ENCODE measurements around the gene ENPP3. TPM values are rescaled to one million over a fixed set of nuclear protein-coding genes. Genes with fewer than 3 reads are reported as not detected.

ENPP3 gene
- total RNA-seq, 1 donor from 2014 or later, result 16.3 TPM

DNA sequence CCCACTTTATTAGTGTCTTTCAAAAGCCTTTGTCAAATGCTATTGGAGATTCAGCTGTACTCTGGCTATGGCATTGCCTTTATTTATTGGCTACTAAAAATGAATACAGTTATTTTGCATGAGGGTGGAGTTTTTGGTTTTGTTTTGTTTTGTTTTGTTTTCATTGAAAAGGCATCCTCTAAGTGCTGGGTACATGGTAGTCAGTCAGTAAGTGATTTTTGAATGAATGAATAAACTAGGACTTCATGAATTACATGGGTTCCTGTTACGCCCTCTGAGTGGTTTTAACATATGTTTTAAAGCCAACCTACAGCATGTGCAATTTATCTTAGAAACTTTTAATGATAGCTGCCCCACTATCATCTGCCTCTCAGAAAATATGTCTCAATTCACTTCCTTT lies 131.9 kb downstream of the ENPP3 start:
- Mint-ChIP-seq H3K27ac (no peak overlapping the region), H3K4me3 (ENCODE audit: low read depth) (no peak overlapping the region), H3K9me3 (no peaks in the 10 kb centered on the region), H3K36me3 (ENCODE audit: low read depth) (no peaks in the 10 kb centered on the region), H3K4me1 (ENCODE audit: low read depth) (peaks cover 1% of the 10 kb centered on the region), H3K27me3 (ENCODE audit: low read depth) (peaks cover 34% of the 10 kb centered on the region)
- DNase-seq (ENCODE audit: low spot score), result no peak
- intact Hi-C loops (cut with micrococcal nuclease), result no loop called here

DNA sequence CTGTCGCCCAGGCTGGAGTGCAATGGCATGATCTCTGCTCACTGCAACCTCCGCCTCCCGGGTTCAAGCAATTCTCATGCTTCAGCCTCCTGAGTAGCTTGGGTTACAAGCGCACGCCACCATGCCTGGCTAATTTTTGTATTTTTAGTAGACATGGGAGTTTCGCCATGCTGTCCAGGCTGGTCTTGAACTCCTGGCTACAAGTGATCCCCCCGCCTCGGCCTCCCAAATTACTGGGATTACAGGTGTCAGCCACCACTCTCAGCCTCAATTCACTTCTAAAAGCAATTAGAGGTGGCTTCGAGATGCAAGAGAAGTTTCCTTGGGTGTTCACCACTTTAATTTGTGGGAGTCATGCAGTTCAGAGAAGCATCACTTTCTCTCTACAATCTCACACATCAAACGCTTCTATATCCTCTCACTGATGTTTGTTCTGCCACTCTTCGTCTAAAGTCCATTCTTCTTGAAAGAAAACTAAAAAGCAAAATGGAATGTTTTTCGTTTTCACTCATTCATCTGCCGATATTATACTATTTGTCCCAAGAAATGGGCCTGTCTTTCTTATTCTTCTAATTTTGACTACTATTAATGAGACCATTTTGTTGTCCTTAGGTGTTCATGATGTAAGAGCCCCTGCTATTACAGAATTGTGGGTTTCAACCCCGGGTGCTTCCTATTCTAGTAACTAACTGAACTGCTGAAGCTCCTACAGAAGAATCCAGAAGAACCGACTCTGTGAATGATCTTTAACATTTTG lies 132.5 kb downstream of the ENPP3 start:
- H3K4me3 Mint-ChIP-seq (ENCODE audit: low read depth), result no peak overlapping the region
- intact Hi-C loops (cut with micrococcal nuclease), result no loop called here
- no peaks in the 10 kb centered on the region for H3K9me3 Mint-ChIP-seq
- no peaks in the 10 kb centered on the region for H3K36me3 Mint-ChIP-seq (ENCODE audit: low read depth)
- H3K4me1 Mint-ChIP-seq (ENCODE audit: low read depth), result peaks cover 1% of the 10 kb centered on the region
- DNase-seq (ENCODE audit: low spot score), result no peak
- peaks cover 31% of the 10 kb centered on the region for H3K27me3 Mint-ChIP-seq (ENCODE audit: low read depth)
- no peak overlapping the region for H3K27ac Mint-ChIP-seq

DNA sequence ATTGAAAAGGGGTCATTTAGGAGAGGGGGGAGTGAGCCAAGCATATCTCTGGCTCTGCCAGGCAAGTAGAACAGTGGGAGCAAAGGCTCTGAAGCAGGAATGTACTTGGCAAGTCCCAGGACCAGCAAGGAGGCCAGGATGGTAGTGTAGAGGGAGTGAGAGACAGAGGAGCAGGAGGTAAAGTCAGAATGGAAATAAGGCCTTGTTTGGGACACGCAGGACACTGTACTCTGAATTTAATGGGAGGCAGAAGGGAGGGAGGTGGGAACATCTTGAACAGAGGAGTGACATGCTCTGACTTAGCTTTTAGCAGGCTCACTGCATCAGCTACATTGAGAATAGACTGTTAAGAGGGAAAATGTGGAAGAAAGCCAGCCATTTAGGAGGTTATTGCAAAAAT lies 133.7 kb downstream of the ENPP3 start:
- H3K27ac Mint-ChIP-seq, result no peak overlapping the region
- H3K27me3 Mint-ChIP-seq (ENCODE audit: low read depth), result peaks cover 27% of the 10 kb centered on the region
- H3K9me3 Mint-ChIP-seq, result no peaks in the 10 kb centered on the region
- DNase-seq (ENCODE audit: low spot score), result no peak
- intact Hi-C loops (cut with micrococcal nuclease), result no loop called here
- no peaks in the 10 kb centered on the region for H3K4me1 Mint-ChIP-seq (ENCODE audit: low read depth)
- no peaks in the 10 kb centered on the region for H3K36me3 Mint-ChIP-seq (ENCODE audit: low read depth)
- no peak overlapping the region for H3K4me3 Mint-ChIP-seq (ENCODE audit: low read depth)

GRCh38 chr6:131773284-131773950 lies 136.3 kb downstream of the ENPP3 start:
- H3K36me3 Mint-ChIP-seq (ENCODE audit: low read depth), result no peaks in the 10 kb centered on the region
- H3K27ac Mint-ChIP-seq, result no peak overlapping the region
- no peaks in the 10 kb centered on the region for H3K4me1 Mint-ChIP-seq (ENCODE audit: low read depth)
- H3K4me3 Mint-ChIP-seq (ENCODE audit: low read depth), result no peak overlapping the region
- no peak for DNase-seq (ENCODE audit: low spot score)
- peaks cover 24% of the 10 kb centered on the region for H3K27me3 Mint-ChIP-seq (ENCODE audit: low read depth)
- intact Hi-C loops (cut with micrococcal nuclease), result no loop called here
- H3K9me3 Mint-ChIP-seq, result no peaks in the 10 kb centered on the region

DNA sequence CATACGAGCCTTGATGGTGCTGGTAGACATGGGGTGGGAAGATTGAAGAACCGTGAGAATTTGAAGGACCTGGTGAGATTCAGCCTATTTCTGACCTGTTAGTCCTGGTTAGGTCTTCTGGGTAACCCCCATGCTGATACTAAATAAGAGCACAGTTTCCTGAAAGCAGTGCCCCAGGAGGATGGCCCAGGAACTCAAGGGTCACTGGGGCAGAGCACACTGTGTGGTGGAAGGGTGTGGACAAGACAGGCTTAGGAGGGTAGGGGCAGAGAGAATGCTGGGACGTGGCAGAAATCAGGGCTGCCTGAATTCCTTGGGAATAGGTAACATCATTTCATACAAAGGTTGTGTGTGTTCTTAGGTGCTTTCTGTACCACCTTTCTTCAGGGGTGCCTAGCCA lies 138.8 kb downstream of the ENPP3 start:
- Mint-ChIP-seq H3K27me3 (ENCODE audit: low read depth) (peaks cover 23% of the 10 kb centered on the region), H3K27ac (no peak overlapping the region), H3K4me3 (ENCODE audit: low read depth) (no peak overlapping the region), H3K4me1 (ENCODE audit: low read depth) (no peaks in the 10 kb centered on the region), H3K36me3 (ENCODE audit: low read depth) (no peaks in the 10 kb centered on the region), H3K9me3 (no peaks in the 10 kb centered on the region)
- no peak for DNase-seq (ENCODE audit: low spot score)
- intact Hi-C loops (cut with micrococcal nuclease), result no loop called here

DNA sequence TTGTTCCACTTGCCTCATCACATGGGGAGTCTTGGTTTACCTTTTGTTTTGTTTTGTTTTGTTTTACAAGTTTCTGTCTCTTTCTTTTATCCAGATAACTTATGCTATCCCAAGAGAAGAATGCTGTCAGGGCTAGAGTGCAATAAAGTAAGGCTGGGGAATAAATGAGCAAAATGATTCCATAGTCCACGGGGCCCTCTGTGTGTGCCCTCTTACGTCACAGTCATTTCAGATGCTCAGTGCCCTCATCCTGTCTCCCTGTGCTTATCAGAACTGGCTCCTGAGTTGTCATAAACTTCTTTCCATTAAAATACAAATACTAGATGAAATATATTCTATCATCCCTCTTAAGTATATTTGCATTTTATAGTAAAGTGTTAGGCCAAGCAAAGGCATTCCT lies 139.9 kb downstream of the ENPP3 start:
- Mint-ChIP-seq H3K9me3 (no peaks in the 10 kb centered on the region), H3K27me3 (ENCODE audit: low read depth) (peaks cover 20% of the 10 kb centered on the region), H3K36me3 (ENCODE audit: low read depth) (no peaks in the 10 kb centered on the region), H3K27ac (no peak overlapping the region), H3K4me3 (ENCODE audit: low read depth) (no peak overlapping the region), H3K4me1 (ENCODE audit: low read depth) (no peaks in the 10 kb centered on the region)
- DNase-seq (ENCODE audit: low spot score), result no peak
- intact Hi-C loops (cut with micrococcal nuclease), result no loop called here

- no peaks in the 10 kb centered on the region for H3K4me1 Mint-ChIP-seq (ENCODE audit: low read depth)
- H3K36me3 Mint-ChIP-seq (ENCODE audit: low read depth), result no peaks in the 10 kb centered on the region
- H3K9me3 Mint-ChIP-seq, result no peaks in the 10 kb centered on the region
- H3K27ac Mint-ChIP-seq, result no peak overlapping the region
- no peak for DNase-seq (ENCODE audit: low spot score)
- intact Hi-C loops (cut with micrococcal nuclease), result no loop called here
- H3K27me3 Mint-ChIP-seq (ENCODE audit: low read depth), result peaks cover 16% of the 10 kb centered on the region
- H3K4me3 Mint-ChIP-seq (ENCODE audit: low read depth), result no peak overlapping the region
Measured at GRCh38 chr6:131778169-131778568, 141.1 kb downstream of the ENPP3 start.

GRCh38 chr6:131779304-131779703 lies 142.2 kb downstream of the ENPP3 start:
- intact Hi-C loops (cut with micrococcal nuclease), result no loop called here
- Mint-ChIP-seq H3K4me1 (ENCODE audit: low read depth) (no peaks in the 10 kb centered on the region), H3K27ac (no peak overlapping the region), H3K36me3 (ENCODE audit: low read depth) (no peaks in the 10 kb centered on the region), H3K9me3 (no peaks in the 10 kb centered on the region), H3K27me3 (ENCODE audit: low read depth) (peaks cover 12% of the 10 kb centered on the region), H3K4me3 (ENCODE audit: low read depth) (no peak overlapping the region)
- DNase-seq (ENCODE audit: low spot score), result no peak

GRCh38 chr6:131780600-131780999 lies 143.5 kb downstream of the ENPP3 start:
- H3K9me3 Mint-ChIP-seq, result peaks cover 7% of the 10 kb centered on the region
- intact Hi-C loops (cut with micrococcal nuclease), result no loop called here
- no peak for DNase-seq (ENCODE audit: low spot score)
- H3K27me3 Mint-ChIP-seq (ENCODE audit: low read depth), result peaks cover 7% of the 10 kb centered on the region
- H3K36me3 Mint-ChIP-seq (ENCODE audit: low read depth), result no peaks in the 10 kb centered on the region
- no peak overlapping the region for H3K27ac Mint-ChIP-seq
- H3K4me1 Mint-ChIP-seq (ENCODE audit: low read depth), result no peaks in the 10 kb centered on the region
- H3K4me3 Mint-ChIP-seq (ENCODE audit: low read depth), result no peak overlapping the region

DNA sequence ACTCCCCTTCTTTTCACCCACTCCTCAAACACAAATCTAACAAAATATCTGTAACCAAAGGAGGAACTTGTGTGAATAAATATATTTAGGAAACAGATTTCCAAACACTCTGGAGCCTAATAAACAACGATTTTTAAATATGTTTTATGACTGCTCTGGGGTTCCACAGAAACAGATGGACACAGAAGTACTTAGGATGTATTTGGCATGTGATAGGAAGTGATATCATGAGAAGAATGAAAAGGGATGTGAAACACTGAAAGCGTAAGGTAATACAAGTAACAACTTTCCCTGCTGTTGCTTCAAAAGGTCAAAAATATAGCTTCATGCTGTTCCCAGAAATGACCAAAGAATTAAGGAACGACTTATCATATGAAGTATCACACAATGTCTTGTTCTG lies 144.6 kb downstream of the ENPP3 start:
- no peak overlapping the region for H3K27ac Mint-ChIP-seq
- peaks cover 6% of the 10 kb centered on the region for H3K27me3 Mint-ChIP-seq (ENCODE audit: low read depth)
- H3K4me3 Mint-ChIP-seq (ENCODE audit: low read depth), result no peak overlapping the region
- intact Hi-C loops (cut with micrococcal nuclease), result no loop called here
- DNase-seq (ENCODE audit: low spot score), result no peak
- peaks cover 11% of the 10 kb centered on the region for H3K9me3 Mint-ChIP-seq
- H3K4me1 Mint-ChIP-seq (ENCODE audit: low read depth), result peaks cover 2% of the 10 kb centered on the region
- no peaks in the 10 kb centered on the region for H3K36me3 Mint-ChIP-seq (ENCODE audit: low read depth)

- Mint-ChIP-seq H3K4me3 (ENCODE audit: low read depth) (no peak overlapping the region), H3K9me3 (peaks cover 11% of the 10 kb centered on the region), H3K27ac (no peak overlapping the region), H3K36me3 (ENCODE audit: low read depth) (no peaks in the 10 kb centered on the region), H3K4me1 (ENCODE audit: low read depth) (peaks cover 13% of the 10 kb centered on the region), H3K27me3 (ENCODE audit: low read depth) (peaks cover 6% of the 10 kb centered on the region)
- DNase-seq (ENCODE audit: low spot score), result no peak
- intact Hi-C loops (cut with micrococcal nuclease), result no loop called here
Measured at GRCh38 chr6:131782764-131783163, 145.7 kb downstream of the ENPP3 start.

GRCh38 chr6:131784561-131784960 lies 147.5 kb downstream of the ENPP3 start:
- Mint-ChIP-seq H3K4me1 (ENCODE audit: low read depth) (peaks cover 24% of the 10 kb centered on the region), H3K9me3 (peaks cover 11% of the 10 kb centered on the region)

DNA sequence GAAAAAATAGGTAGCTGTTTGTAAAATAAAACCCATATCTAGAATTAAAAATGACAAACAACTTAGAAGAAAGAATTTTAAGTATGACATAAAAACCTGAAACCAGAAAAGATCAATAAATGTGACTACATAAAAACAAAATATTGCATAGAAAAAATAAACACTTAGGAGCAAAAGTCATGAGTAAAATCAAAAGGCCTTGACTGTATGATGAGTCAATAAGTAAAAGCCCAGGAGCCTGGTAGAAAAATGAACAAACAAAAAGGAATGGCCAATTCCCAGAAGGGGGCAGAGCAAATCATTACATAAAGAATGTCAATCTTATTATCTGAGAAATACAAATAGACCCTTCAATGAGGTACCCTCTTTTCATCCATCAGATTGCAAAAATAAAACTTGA lies 150.0 kb downstream of the ENPP3 start:
- H3K36me3 Mint-ChIP-seq (ENCODE audit: low read depth), result no peaks in the 10 kb centered on the region
- no peak overlapping the region for H3K4me3 Mint-ChIP-seq (ENCODE audit: low read depth)
- peaks cover 11% of the 10 kb centered on the region for H3K9me3 Mint-ChIP-seq
- DNase-seq (ENCODE audit: low spot score), result no peak
- H3K4me1 Mint-ChIP-seq (ENCODE audit: low read depth), result peaks cover 32% of the 10 kb centered on the region
- no peaks in the 10 kb centered on the region for H3K27me3 Mint-ChIP-seq (ENCODE audit: low read depth)
- no peak overlapping the region for H3K27ac Mint-ChIP-seq
- intact Hi-C loops (cut with micrococcal nuclease), result loop anchor here (5.0 kb wide), 2 partner anchors 505 to 580 kb away; no protein-coding TSS in a partner anchor

More at GRCh38 chr6:131784561-131784960, 147.5 kb downstream of the ENPP3 start:
- no peak for DNase-seq (ENCODE audit: low spot score)
- Mint-ChIP-seq H3K36me3 (ENCODE audit: low read depth) (no peaks in the 10 kb centered on the region), H3K4me3 (ENCODE audit: low read depth) (no peak overlapping the region), H3K27ac (no peak overlapping the region), H3K27me3 (ENCODE audit: low read depth) (peaks cover 2% of the 10 kb centered on the region)
- intact Hi-C loops (cut with micrococcal nuclease), result no loop called here

Measured in activated T-helper 2 cell treated with anti-CD3 and anti-CD28 coated beads, Interferon-gamma antibody, Interleukin-2, Interleukin-4, amounts not matched to agents 10 μg/mL and 5 μg/mL and 100 μg/mL, durations not matched to agents 14 hours and 24 hours and 36 hours (primary cell).